HG03571 (cell line): ENCODE measurements around the gene IQUB.
"Not testable (repeated sequence)": the region's sequence is repeated elsewhere in the genome, so short reads cannot be mapped to it uniquely, and the experiment has no call there.

Experiments used
- ATAC-seq: cut with Tn5 transposase; IDR thresholded peaks from one replicate; pipeline ENCODE4 v1.9.1; 2021; ENCODE audit not compliant: unreplicated experiment

The IQUB gene

GRCh38 chr7:123494193-123494796 is 40.1 kb downstream of the IQUB start:
- ATAC-seq = no peak

GRCh38 chr7:123492485-123492884 is 41.9 kb downstream of the IQUB start:
- ATAC-seq = no peak

GRCh38 chr7:123485721-123486120 is 48.7 kb downstream of the IQUB start:
- ATAC-seq = no peak

GRCh38 chr7:123485187-123485586 is 49.2 kb downstream of the IQUB start:
- ATAC-seq = no peak

- no peak for ATAC-seq
Observed at GRCh38 chr7:123484199-123484598, 50.2 kb downstream of the IQUB start.

- ATAC-seq = no peak
Observed at GRCh38 chr7:123480107-123480506, 54.3 kb downstream of the IQUB start.

GRCh38 chr7:123478056-123478455 is 56.3 kb downstream of the IQUB start:
- ATAC-seq = not testable (repeated sequence)

GRCh38 chr7:123472750-123473445 is 61.5 kb downstream of the IQUB start:
- ATAC-seq = no peak

- ATAC-seq = no peak
Observed at GRCh38 chr7:123472327-123472726, 62.1 kb downstream of the IQUB start.

- no peak for ATAC-seq
Observed at GRCh38 chr7:123468303-123468702, 66.1 kb downstream of the IQUB start.

GRCh38 chr7:123463890-123464289 is 70.5 kb downstream of the IQUB start:
- no peak for ATAC-seq

GRCh38 chr7:123460616-123461015 is 73.8 kb downstream of the IQUB start:
- no peak for ATAC-seq

GRCh38 chr7:123455965-123456470 is 78.4 kb downstream of the IQUB start:
- no peak for ATAC-seq

GRCh38 chr7:123440101-123440548 is 94.3 kb downstream of the IQUB start:
- no peak for ATAC-seq

- ATAC-seq = no peak
Observed at GRCh38 chr7:123439191-123439590, 95.2 kb downstream of the IQUB start.

GRCh38 chr7:123437447-123437995 is 96.9 kb downstream of the IQUB start:
- no peak for ATAC-seq

- no peak for ATAC-seq
Observed at GRCh38 chr7:123435080-123435700, 99.2 kb downstream of the IQUB start.

GRCh38 chr7:123433665-123434064 is 100.7 kb downstream of the IQUB start:
- ATAC-seq = no peak

- no peak for ATAC-seq
Observed at GRCh38 chr7:123432601-123433000, 101.8 kb downstream of the IQUB start.

- no peak for ATAC-seq
Observed at GRCh38 chr7:123431075-123431614, 103.2 kb downstream of the IQUB start.

GRCh38 chr7:123425246-123425645 is 109.1 kb downstream of the IQUB start:
- ATAC-seq = no peak
